Fibroblast of skin of scalp (primary cell): ENCODE results near the gene PTPN3.

Experiments
- DNase-seq: peaks from one replicate; pipeline ENCODE4 v3.0.0-alpha.2; 2013

PTPN3 gene

DNA sequence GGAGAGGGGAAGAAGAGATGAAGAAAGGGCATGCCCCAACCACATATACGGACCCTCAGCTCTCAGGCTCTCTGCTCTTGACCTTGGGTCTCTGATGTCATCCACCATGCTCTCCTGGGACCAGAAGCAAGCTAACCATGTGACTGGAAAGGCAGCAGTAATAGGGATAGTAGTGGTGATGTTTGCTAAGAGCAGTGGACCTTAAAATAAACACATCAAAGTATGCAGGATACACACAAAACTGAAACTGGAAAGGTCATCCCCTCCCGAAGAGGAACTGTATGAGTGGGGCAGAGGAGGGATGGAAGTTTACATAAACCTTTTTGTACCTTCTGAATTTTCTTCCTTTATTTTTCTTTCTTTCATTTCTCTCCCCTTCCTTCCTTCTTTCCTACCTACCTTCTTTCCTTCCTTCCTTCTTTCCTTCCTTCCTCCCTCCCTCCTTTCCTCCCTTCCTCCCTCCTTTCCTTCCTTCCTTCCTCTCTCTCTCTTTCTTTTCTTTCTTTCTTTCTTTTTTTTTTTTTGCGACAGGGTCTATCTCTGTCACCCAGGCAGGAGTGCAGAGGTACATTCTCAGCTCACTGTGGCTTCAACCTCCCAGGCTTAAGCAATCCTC, 8.1 kb upstream of the PTPN3 start:
- DNase-seq: no peak

DNA sequence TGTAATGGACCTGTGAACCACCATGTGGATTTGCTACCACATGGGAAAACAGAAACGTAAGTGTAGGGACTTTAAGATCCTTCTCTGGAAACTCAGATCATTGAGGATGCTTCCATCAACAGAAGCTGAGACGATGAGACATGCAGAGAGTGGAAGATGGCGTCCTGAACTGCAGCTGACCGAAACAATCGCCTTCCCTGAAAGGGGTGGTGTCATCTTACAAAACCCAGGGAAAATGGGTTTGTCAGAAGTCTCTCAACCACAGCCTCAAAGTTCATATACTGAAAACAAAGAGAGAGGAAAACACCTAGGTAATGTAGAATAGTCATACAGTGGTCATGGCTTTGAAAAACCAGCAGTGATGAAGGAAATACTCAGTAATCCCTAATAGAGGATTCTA, 6.6 kb upstream of the PTPN3 start:
- no peak for DNase-seq

DNA sequence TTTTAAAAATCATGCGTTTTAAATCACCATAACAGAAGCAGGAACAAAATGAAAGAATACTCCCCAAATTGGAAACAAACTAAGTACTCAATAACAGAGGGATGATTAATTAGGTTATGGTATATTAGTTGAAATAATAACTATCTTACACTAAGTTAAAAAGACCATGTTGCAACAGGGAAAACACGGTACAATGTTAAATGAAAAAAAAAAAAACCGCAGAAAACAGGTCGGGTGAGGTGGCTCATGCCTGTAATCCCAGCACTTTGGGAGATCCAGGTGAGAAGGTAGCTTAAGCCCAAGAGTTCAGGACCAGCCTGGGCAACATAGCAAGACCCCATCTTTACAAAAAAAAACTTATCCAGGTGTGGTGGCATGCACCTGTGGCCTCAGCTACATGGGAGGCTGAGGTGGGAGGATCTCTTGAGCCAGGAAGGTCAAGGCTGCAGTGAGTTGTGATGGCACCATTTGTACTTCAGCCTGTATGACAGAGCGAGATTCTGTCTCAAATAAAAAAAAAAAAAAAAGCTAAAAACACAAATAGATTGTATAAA, 2.4 kb upstream of the PTPN3 start:
- no peak for DNase-seq

DNA sequence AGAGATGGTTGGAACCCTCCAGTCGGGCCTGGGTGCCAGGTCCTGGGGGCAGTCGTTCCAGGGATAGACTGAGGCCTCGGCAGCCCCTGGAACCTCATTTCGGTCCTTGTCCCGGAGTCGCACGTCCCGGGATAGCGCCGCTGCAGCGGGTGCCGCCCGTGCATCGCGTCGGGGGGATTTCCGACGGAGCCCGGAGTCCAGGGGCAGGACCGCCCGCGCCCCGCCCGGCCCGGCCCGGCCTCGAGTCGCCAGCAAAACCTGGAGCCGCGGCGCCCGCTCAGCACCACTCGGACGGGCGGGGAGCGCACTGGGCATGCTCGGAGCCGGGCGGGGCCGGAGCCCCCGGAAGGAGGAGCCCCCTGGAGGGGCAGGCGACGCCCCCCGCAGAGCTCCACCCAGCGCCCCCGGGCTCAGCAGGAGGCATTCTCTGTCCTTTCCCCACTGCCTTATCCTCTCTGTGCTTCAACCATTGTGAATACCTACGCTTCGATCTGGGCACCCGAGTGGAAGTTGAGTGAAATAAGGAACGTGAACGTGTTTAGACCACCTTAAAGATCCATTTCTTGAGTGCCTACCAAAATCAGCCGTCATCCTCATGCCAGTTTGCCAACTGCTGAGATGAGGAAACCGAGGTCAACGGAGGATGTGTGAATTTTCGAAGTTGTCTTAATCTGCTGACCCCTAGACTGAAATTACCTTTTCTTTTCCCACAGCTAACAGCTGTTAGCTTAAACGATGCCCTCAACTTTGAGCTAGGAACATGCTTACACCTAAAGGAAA, 1.7 kb upstream of the PTPN3 start:
- DNase-seq: peak; percentile 24

DNA sequence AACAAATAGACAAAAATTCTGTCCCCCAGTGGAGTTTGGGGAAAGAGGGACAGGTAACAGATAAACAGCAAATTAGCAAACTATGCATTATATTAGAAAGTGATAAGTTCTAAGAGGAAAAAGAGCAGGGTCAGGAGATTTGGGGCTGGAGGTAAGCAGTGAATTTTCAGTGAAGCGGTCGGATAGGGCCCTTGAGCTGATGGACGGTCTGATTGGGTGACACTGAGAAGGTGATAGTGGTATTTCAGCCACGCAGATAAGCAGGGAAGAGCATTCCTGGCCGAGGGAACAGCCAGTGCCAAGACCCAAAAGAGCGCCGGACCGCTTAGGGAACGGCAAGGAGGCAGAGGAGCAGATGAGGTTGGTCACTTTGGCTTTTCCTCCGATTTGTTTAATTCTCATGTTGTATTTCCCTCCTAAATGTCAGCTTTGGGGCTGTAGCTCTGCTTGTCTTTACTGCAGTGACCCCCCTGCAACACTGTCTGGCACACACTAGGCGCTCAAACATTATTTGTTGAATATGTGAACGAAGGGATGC, 1.1 kb upstream of the PTPN3 start:
- no peak for DNase-seq

DNA sequence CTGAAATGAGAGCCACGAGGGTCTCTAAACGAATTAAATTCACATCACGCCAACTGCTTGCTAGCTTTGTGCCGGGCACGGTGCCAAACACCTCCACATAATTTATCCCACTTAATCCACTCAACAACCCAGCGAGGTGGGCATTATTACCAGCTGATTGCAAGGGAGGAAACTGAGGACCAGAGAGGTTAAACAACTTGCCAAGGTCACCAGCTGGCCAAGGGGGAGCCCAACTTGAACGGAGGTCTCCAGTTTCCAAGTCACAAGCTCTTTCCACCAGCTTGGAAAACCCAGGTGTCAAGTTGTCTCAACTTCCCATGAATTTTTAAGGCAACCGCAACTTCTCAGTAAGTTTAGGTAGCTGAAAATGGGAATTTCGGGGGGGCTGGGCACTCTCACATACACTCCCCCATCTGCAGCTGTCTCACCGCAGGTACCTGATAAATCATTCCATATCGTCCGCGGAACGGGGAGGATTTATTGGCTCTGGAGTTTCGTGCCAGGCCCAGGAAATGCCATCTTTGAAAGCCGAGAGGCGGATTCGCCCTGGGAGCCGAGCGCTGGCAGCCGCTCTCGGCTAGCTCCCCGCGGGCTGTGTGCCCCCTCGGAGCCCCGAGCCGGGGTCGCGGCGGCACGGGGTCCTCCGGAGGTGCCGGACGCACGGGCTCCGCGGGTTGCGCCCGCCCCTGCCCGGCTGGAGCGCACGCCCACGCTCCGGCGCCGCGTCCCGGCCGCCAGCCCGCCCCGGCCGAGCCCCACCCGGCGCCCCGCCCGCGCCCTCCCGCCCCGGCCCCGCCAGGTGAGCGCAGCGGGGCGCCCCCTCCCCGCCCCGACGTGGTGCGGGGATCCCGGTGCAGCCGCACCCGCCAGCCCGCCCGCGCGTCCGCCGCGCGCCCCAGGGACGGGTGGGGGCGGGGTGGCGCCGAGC, 617 bp downstream of the PTPN3 start:
- DNase-seq: no peak

DNA sequence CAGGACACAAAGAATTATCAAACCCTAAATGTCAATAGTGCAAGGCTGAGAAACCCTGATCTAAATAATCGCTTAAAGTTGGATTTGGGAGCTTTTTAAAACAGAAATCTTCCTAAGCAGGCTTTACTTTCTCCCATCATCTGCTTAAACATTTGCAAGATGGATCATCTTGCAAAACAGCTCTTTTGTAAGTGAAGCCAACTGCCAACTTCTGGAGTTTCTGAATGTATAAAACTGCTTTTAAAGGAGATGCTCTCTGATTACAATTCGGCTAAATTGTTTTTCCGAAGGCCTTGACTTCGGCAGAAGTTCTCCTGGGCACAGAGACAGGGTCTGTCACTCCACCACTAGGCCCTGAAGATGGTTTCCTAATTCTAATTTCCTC, 1.3 kb downstream of the PTPN3 start:
- DNase-seq: no peak

DNA sequence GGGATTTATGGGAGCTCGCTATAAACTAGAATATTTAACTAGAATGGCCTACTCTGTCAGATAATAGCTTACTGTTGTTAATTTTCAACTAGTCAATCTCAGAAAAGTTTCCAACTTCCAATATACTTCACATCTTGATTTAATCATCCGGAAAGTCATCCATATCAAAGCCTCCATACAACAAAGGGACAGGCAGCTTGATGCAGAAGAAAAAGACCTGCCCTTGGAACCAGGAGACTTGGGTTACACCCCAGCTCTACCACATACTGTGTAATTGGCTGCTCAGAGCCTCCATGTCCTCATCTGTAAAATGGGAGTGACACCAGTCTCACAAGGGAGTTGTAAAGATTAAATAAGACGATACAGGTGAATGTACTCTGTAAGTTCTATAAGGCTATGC, 1.9 kb downstream of the PTPN3 start:
- no peak for DNase-seq

DNA sequence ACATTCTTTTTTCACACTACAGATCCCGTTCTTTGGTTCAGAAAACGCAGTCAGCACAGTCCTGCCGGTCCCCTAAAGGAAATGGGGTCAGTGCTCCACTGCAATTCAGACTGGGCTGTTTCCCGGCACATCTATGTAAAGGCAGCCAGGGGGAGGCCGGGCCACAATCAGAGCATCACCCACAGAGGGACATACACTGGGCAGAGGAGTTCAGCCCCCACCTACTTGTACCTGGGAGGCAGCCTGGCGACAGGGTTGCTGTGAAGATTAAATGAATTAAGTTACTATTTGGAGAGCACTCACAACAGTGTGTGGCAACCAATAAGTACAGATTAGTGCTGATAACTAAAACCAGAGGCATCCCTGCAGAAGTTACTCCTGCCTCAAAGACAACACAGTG, 4.5 kb downstream of the PTPN3 start:
- no peak for DNase-seq

DNA sequence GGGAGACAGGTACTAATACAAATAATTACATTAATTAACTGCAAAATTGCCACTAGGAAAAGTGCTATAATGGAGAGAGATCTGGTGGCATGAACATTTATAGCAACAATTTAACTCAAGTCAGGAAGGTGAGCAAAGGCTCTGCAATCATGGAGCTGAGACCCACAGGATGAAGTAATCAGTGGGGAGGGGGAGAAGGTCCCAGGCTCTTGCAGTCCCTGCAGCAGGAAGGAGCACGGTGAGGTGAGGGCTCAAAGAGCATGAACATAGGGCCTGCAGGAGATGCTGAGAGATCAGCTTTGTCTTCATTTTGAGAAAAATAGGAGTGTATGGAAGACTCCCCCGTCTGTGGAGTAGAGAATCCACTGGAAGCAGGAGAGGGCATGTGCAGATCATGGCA, 6.5 kb downstream of the PTPN3 start:
- no peak for DNase-seq

DNA sequence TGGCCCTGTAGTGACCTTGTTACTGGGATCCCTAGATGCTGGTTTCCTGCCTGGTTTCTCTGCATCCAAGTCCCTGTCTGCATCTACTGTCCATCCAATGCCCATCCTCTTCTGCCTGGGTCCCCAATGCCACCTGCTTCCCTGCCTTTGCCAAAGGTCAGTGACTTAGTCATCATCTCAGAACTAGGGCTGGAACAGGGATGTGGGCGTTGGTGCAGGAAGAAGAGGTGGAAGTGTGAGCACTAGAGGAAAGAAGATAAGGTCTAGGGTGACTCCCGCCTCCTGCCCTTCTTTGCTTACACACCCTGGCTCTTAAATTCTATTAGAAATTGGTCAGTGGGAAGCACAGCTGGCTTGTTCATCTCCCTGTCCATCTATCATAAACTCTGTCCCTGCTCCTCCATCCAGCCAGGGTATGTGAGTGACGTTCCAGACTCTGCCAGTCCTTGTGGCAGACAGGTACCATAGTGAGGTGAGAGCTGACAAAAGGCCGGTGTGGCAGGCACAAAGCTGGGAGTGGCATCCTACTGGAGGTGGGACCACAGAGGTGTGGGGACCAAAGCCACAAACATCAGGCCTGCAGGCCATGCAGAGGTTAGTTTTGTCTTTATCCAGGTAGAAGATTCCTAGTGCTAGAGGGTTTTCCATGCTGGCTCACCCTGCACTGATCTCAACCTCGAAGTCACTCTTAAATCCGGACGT, 9.2 kb downstream of the PTPN3 start:
- DNase-seq: no peak

DNA sequence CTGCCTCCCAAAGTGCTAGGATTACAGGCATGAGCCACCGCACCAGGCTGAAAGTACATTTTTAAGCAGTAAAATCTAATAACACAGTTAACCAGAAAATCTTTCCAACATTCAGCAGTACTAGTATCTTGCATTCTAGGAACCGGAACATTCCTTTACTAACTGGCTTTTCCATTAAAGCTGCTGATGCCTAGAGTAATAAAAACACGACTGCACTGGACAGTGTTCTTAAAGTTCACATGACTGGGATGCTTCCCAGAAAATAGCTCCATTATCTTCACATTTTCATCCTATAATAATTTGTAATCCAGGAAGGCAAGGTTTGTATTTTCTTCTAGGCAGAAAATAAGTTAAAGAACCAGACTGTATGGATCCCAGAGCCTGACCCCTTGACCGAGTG, 9.8 kb downstream of the PTPN3 start:
- no peak for DNase-seq

DNA sequence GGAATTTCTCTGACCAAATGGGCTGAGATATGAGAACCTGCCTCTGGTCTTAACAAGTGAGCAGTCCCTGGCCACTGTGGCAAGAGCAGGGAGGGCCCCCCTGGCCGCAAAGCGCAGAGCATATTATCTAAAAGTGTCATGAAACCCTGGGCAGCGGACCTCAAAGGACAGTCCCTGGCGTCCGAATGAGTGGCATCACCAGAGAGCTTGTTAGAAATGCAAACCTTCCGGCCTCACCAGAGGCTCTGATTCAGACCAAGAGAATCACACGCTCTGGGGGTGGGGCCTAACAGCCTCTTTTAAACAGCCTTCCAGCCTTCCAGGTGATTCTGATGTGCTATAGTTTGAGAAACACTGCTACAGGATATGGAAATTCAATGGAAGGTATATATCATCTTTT, 10.9 kb downstream of the PTPN3 start:
- DNase-seq: no peak

DNA sequence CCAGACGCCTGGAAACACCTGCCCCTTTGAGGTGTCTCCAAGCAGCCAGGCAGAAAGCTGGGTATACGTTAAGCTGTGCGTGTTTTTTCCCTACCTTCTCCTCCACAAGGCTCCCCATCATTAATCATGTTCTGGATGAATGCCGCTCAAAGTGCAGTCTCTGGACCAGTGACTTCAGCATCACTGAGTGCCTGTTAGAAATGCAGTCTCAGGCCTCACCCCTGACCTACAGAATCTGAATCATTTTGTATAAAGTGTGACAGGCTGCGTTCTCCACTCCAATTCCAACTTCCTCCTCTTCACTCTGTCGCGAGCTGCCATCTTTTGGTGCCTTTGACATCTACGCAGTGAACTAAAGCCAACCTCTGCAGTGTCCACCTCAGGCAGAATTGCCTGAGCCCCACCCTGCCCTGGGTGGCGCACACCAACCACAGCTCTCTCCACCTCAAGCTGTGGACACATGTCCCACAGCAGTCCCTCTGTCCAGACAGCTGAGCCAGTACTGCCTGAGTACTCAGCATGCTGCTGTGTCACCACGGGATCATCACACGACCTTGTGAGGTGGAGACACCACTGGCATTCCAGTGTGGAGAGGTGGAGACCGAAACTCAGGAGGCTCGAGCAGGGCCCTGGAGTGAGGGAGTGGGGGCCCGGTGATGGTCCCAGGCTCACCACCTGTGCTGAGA, 14.2 kb downstream of the PTPN3 start:
- DNase-seq: no peak

DNA sequence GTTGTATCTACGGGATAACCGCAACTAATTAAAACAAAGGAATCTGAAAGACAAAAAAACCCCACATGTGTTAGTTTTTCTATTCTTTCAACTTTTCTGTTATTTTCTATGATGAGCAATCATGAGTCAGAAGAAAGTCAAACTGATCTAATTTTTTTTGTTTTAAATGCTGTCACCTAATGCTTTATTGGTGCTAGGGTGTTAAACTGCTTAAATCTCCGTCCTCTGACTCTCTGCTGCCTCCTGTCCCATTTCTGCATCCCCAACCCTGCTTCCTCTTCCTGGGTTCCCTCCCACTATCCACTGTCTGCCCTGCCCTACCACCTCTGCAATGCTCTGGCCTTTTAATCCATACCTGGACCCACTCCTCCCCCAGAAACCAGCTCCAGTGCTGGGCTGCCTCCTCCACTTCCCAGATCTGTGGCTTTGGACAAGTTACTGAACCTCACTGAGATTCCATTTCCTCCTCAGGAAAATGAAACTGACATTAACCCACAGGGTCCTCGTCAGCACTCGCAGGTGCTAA, 15.7 kb downstream of the PTPN3 start:
- DNase-seq: no peak

DNA sequence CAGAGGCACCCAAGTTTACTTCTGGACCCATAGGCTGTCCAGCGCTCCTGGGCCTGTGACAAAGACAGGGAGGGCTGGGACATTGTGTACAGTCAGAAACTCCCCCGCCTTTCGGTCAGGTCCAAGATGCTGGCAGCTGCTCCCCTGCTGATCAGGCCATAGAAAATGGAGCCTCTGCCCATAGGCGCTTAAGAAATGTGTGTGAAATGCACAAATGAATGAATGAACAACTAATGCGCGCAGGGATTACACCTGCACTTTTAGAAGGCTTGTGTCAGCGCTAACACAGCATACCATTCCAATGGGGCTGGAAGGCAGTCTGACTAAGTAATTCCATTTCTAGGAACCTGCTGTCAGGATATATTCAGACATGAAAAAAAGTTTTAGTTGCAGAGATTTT, 16.3 kb downstream of the PTPN3 start:
- DNase-seq: no peak

DNA sequence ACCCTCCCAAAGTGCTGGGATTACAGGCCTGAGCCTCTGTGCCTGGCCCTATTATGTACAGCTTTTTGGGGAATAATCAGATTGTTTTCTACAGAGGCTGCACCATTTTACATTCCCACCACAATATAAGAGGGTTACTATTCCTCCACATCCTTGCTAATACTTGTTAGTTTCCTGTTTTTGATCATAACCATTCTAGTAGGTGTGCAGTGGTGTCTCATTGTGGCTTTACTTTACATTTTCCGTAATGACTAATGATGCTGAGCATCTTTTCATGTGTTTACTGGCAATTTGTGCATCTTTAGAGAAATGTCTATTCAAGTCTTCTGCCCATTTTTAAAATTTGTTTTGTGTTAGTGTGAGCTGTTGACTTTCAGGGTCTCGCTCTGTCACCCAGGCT, 18.3 kb downstream of the PTPN3 start:
- DNase-seq: no peak

DNA sequence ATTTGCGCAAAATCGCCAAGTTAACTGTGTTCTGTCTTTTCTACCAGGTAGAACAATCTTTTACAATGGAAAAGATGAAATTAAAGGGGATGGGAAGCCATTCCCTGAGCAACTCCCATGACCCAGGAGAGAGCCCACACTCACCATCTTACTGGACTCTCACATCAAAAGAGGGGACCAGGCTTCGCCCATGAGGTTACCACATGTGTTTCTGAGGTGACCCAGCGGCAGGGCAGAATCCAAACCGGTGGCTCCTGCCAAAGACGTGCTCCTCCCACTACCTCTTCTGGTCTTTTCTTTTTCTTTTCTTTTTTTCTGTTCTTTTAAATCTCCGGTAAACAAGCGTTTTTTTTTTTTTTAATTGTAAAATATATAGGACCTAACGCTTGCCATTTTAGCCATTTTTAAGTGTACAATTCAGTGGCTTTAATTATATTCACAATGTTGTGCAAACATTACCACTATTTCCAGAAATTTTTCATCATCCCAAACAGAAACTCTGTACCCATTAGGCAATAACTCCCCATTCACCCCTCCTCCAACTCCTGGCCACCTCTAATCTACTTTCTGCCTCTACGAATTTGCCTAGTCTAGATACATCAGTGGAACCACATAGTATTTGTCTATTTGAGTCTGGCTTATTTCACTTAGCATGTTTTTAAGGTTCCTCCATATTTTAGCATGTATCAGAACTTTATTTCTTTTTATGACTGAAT, 19.3 kb downstream of the PTPN3 start:
- no peak for DNase-seq

DNA sequence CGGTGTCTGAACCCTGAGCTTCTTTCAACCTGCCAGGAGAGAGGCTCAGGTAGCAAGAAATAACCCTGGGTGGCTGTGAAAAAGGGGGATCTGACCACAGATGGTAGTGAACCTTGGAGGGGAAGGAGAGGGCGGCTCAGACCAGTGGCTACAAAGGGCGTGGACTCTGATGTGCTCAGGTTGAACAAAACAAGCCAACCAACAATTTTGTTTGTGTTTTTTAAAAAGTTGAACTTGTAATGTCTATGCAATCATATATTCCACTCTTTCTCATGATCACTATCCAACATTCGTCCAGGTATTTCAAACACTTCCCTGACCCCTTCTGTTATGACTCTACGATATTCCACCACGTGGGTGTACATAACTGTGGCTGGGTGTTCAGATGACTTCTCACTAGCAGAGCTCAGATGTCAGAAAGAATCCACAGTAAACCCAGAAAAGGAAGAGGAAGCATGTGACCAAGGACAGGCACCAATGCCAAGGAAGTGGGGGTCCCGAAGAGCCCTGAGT, 20.0 kb downstream of the PTPN3 start:
- DNase-seq: no peak

DNA sequence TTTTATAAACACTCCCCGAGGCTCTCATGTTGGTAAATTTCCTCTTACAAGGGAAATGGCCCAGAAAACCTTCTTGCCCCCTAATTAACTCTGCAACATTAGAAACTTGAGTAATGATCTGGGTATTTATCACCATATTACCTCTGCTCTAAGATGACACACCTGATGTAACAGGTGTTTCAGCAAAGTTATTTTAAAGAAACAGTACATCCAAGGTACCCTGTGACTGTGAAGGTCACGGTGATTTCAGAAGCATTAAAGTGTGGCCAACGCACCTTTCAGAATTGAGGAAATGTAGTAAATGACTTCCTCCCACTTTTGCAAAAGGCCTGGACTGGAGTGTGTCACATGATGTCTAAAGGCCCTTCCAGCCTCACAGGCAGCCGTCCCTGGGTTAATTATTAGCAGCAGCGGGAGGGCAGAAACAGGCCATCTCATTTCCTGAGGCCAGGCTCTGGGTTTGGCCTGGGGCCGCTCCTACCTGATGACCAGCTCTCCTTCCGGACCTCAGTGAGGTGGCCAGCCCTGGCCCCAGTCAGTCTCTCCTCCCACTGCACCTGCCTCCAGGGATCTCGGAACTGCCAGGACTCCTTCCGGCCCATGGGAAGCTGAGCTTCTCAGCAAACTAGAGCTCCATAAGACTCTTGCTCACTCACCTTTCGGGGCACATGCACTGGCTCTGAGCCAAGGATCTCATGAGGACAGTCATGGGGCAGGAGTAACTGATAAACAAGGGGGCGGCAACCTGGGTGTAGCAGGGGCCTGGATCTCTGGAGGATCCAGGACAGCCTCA, 20.7 kb downstream of the PTPN3 start:
- DNase-seq: no peak
